Measurements from ENCODE around the gene GTPBP4.

Gene GTPBP4

GRCh38 chr10:1041514-1041913, 53.3 kb downstream of the GTPBP4 start:
- no peak overlapping the region for H3K4me3 ChIP-seq (ENCODE audit: low read length)
- TF ChIP-seq ZNF274 (IDR thresholded peaks at IDR 0.05; ENCODE audit: low read depth, low read length), result no peak

- peak overlapping the region; percentile 49 for H3K4me3 ChIP-seq (ENCODE audit: low read length)
- no peak for TF ChIP-seq ZNF274 (IDR thresholded peaks at IDR 0.05; ENCODE audit: low read depth, low read length)
Measured at GRCh38 chr10:1043532-1043995, 55.3 kb downstream of the GTPBP4 start.

- H3K4me3 ChIP-seq (ENCODE audit: low read length), result peak overlapping the region; percentile 49; the same call in 1 of the 2 replicates
- no peak for TF ChIP-seq ZNF274 (IDR thresholded peaks at IDR 0.05; ENCODE audit: low read depth, low read length)
Measured at GRCh38 chr10:1044146-1044545, 55.9 kb downstream of the GTPBP4 start.

- H3K4me3 ChIP-seq (ENCODE audit: low read length), result no peak overlapping the region
- no peak for TF ChIP-seq ZNF274 (IDR thresholded peaks at IDR 0.05; ENCODE audit: low read depth, low read length)
Measured at GRCh38 chr10:1044964-1045363, 56.7 kb downstream of the GTPBP4 start.

GRCh38 chr10:1045415-1045814, 57.2 kb downstream of the GTPBP4 start:
- H3K4me3 ChIP-seq (ENCODE audit: low read length), result peak overlapping the region; percentile 48; the same call in 1 of the 2 replicates
- TF ChIP-seq ZNF274 (IDR thresholded peaks at IDR 0.05; ENCODE audit: low read depth, low read length), result no peak

- H3K4me3 ChIP-seq (ENCODE audit: low read length), result peak overlapping the region; percentile 79
- no peak for TF ChIP-seq ZNF274 (IDR thresholded peaks at IDR 0.05; ENCODE audit: low read depth, low read length)
Measured at GRCh38 chr10:1047937-1048336, 59.7 kb downstream of the GTPBP4 start.

GRCh38 chr10:1048349-1048731, 60.1 kb downstream of the GTPBP4 start:
- TF ChIP-seq ZNF274 (IDR thresholded peaks at IDR 0.05; ENCODE audit: low read depth, low read length), result no peak
- H3K4me3 ChIP-seq (ENCODE audit: low read length), result peak overlapping the region; percentile 79

- H3K4me3 ChIP-seq (ENCODE audit: low read length), result peak within 1 kb of the TSS; percentile 94
- no peak for TF ChIP-seq ZNF274 (IDR thresholded peaks at IDR 0.05; ENCODE audit: low read depth, low read length)
Measured at GRCh38 chr10:1048732-1049424, 60.6 kb downstream of the GTPBP4 start, which contains the start of gene IDI1. TSS of gene IDI1 (minus strand) at chr10:1049119. CDS start at chr10:1049003, 116 bp downstream.

- peak overlapping the region; percentile 94 for H3K4me3 ChIP-seq (ENCODE audit: low read length)
- no peak for TF ChIP-seq ZNF274 (IDR thresholded peaks at IDR 0.05; ENCODE audit: low read depth, low read length)
Measured at GRCh38 chr10:1049425-1049958, 61.3 kb downstream of the GTPBP4 start.

GRCh38 chr10:1050145-1050544, 61.9 kb downstream of the GTPBP4 start:
- H3K4me3 ChIP-seq (ENCODE audit: low read length), result peak overlapping the region; percentile 94
- no peak for TF ChIP-seq ZNF274 (IDR thresholded peaks at IDR 0.05; ENCODE audit: low read depth, low read length)

- TF ChIP-seq ZNF274 (IDR thresholded peaks at IDR 0.05; ENCODE audit: low read depth, low read length), result no peak
- peak overlapping the region; percentile 94 for H3K4me3 ChIP-seq (ENCODE audit: low read length)
Measured at GRCh38 chr10:1050554-1050953, 62.3 kb downstream of the GTPBP4 start.

GRCh38 chr10:1054684-1055083, 66.5 kb downstream of the GTPBP4 start:
- H3K4me3 ChIP-seq (ENCODE audit: low read length), result peak overlapping the region; percentile 76
- no peak for TF ChIP-seq ZNF274 (IDR thresholded peaks at IDR 0.05; ENCODE audit: low read depth, low read length)

GRCh38 chr10:1056326-1057105, 68.3 kb downstream of the GTPBP4 start, which contains the start of gene WDR37:
TSS of gene WDR37 (plus strand) at chr10:1056385. CDS start at chr10:1072156, 15,771 bp downstream.
- TF ChIP-seq ZNF274 (IDR thresholded peaks at IDR 0.05; ENCODE audit: low read depth, low read length), result no peak
- peak within 1 kb of the TSS; percentile 76 for H3K4me3 ChIP-seq (ENCODE audit: low read length)

- peak overlapping the region; percentile 76 for H3K4me3 ChIP-seq (ENCODE audit: low read length)
- no peak for TF ChIP-seq ZNF274 (IDR thresholded peaks at IDR 0.05; ENCODE audit: low read depth, low read length)
Measured at GRCh38 chr10:1057106-1057657, 68.9 kb downstream of the GTPBP4 start.
